K562 (cell line): ENCODE measurements around the gene CCDC181.

Experiments used
- BCOR ChIP-seq: fragments of 450-650 bp; IDR thresholded peaks from 2 replicates; pipeline ENCODE4 v1.6.1; 2016
- GTF3C2 ChIP-seq: IDR thresholded peaks from 3 replicates; pipeline ENCODE4 v1.6.1; 2011; ENCODE audit warnings: borderline replicate concordance, mild to moderate bottlenecking, moderate library complexity; ENCODE audit not compliant: insufficient read length; ENCODE audit errors: extremely low read depth
- PCBP1 ChIP-seq: fragments of 200-400 bp; formaldehyde crosslinking; IDR thresholded peaks from 2 replicates; pipeline ENCODE4 v1.6.1; 2018; ENCODE audit warnings: mild to moderate bottlenecking, low read depth, low read length; ENCODE audit not compliant: poor library complexity, severe bottlenecking
- REST ChIP-seq, 2 experiments: fragments of 450-650 bp; formaldehyde crosslinking in 1 of 2; IDR thresholded peaks; 2 replicates each; pipeline versions ENCODE4 v1.4.0 to v1.6.1; 2014 to 2020; ENCODE audit warnings: mild to moderate bottlenecking in 2 of 2, borderline replicate concordance in 1 of 2, low read depth in 1 of 2
- USF1 ChIP-seq: sonication (generic); formaldehyde crosslinking; IDR thresholded peaks from 2 replicates; pipeline ENCODE4 v1.9.0; 2022; ENCODE audit warnings: mild to moderate bottlenecking, missing genetic modification reagents

GRCh38 chr1:169462385-169462784 lies 35.1 kb upstream of the CCDC181 start:
- TF ChIP-seq REST (IDR thresholded peaks at IDR 0.05; ENCODE audit: borderline replicate concordance) (no peak), REST (CRISPR knock-in tag; IDR thresholded peaks at IDR 0.05; ENCODE audit: low read depth) (no peak), GTF3C2 (no peak), BCOR (no peak), USF1 (no peak), PCBP1 (no peak)
